ENCODE measurements around the gene TAF15. TPM values are rescaled to one million over a fixed set of nuclear protein-coding genes. Genes with fewer than 3 reads are reported as not detected.

Gene TAF15
- total RNA-seq, 2 donors from 2014 or later: 25.7 to 31.7 TPM

DNA sequence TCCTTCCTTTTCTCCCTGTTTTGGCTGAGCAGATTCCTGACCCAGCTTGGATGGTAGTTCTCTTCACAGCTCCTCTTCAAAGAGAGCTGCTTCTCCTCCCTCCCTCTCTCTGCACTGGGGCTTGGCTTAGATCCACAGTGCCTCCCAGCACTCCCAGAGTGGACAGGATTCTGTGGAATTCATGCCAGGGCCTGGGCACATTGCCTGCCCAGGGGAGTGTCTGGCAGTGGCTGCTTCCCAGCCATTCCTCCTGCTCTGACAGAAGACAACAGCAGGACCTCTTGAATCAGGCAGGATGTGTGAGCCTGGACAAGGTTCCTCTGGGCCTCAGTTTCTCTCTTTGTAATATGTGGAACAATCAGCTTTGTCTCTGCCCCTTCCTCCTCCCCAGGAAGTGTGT lies 9.3 kb upstream of the TAF15 start:
- peaks cover 0 to 42% of the 10 kb centered on the region in 2 donors for H3K4me1 ChIP-seq
- no peaks in the 10 kb centered on the region for H3K36me3 ChIP-seq
- no peak for DNase-seq (ENCODE audit: low spot score)
- H3K9me3 ChIP-seq: no peaks in the 10 kb centered on the region
- TF ChIP-seq, protein P1, sequence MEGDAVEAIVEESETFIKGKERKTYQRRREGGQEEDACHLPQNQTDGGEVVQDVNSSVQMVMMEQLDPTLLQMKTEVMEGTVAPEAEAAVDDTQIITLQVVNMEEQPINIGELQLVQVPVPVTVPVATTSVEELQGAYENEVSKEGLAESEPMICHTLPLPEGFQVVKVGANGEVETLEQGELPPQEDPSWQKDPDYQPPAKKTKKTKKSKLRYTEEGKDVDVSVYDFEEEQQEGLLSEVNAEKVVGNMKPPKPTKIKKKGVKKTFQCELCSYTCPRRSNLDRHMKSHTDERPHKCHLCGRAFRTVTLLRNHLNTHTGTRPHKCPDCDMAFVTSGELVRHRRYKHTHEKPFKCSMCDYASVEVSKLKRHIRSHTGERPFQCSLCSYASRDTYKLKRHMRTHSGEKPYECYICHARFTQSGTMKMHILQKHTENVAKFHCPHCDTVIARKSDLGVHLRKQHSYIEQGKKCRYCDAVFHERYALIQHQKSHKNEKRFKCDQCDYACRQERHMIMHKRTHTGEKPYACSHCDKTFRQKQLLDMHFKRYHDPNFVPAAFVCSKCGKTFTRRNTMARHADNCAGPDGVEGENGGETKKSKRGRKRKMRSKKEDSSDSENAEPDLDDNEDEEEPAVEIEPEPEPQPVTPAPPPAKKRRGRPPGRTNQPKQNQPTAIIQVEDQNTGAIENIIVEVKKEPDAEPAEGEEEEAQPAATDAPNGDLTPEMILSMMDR (IDR thresholded peaks at IDR 0.05): no peak
- H3K27me3 ChIP-seq: no peaks in the 10 kb centered on the region
- H3K27ac ChIP-seq: peak overlapping the region in 1 of 2 donors; percentile 30
- no peak overlapping the region for H3K4me3 ChIP-seq

DNA sequence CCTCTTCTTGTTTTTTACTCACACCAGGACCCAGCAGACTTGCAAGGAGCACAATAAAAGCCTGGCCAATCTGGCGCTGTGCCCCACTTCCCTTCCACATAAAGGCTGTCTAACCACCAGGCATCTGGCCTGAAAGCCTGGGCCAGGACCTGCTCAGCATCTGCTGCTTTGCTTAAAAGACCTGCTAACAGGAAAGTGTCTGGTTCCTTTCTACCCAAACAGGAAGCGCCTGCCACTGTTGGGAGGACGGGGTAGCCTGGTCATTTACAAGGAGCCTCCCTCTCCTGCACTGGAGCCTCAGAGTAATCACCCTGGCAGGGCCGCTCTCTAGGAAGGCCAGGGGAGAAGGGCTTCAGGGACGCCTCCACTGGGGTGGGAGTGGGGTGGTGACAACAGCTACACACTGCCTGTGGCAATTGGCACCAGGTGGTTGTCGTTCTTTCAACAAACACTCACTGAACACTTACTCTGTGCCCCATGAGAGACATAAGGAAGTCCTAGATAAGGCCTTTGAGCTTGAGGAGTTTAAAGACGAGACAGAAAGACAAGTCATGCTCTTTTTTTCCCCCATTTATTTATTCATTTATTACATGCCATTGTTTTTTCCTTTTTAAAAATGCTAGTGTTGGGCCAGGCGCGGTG lies 7.6 kb upstream of the TAF15 start:
- DNase-seq (ENCODE audit: low spot score): peak; percentile 87
- no peak overlapping the region for H3K27ac ChIP-seq
- TF ChIP-seq, protein P1 (IDR thresholded peaks at IDR 0.05): no peak
- H3K4me1 ChIP-seq: peaks cover 0 to 31% of the 10 kb centered on the region in 2 donors
- H3K9me3 ChIP-seq: no peaks in the 10 kb centered on the region
- no peaks in the 10 kb centered on the region for H3K27me3 ChIP-seq
- no peaks in the 10 kb centered on the region for H3K36me3 ChIP-seq
- no peak overlapping the region for H3K4me3 ChIP-seq

DNA sequence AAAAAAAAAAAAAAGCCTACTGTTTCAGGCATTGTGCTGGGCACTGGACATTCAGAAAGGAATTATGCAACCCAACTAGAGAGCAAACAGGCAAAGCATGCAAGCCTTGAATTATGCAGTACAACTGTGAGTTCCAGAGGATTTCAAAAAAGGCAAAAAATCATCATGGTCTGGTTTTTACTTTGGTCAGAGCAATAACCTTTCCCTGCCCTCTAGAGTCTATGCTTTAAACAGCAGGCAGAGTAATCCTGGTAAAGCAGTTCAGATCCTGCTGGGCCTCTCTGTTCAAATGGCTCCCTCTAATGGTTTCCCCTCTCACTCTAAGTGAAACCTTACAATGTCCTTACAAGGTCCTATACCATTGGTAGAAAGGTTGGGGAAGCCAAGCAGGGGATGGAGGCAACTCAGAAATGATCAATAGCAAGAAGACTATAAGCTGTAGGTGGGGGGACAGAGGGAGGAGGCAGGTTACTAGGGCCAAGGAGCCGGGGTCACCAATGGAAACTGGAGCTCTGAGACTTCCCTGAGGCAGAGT lies 4.6 kb upstream of the TAF15 start:
- TF ChIP-seq, protein P1 (IDR thresholded peaks at IDR 0.05): peak; percentile 83 to 91
- Histone ChIP-seq H3K27me3 (no peaks in the 10 kb centered on the region), H3K27ac (no peak overlapping the region), H3K9me3 (no peaks in the 10 kb centered on the region), H3K4me1 (peaks cover 0 to 35% of the 10 kb centered on the region in 2 donors), H3K36me3 (no peaks in the 10 kb centered on the region), H3K4me3 (no peak overlapping the region)
- no peak for DNase-seq (ENCODE audit: low spot score)

DNA sequence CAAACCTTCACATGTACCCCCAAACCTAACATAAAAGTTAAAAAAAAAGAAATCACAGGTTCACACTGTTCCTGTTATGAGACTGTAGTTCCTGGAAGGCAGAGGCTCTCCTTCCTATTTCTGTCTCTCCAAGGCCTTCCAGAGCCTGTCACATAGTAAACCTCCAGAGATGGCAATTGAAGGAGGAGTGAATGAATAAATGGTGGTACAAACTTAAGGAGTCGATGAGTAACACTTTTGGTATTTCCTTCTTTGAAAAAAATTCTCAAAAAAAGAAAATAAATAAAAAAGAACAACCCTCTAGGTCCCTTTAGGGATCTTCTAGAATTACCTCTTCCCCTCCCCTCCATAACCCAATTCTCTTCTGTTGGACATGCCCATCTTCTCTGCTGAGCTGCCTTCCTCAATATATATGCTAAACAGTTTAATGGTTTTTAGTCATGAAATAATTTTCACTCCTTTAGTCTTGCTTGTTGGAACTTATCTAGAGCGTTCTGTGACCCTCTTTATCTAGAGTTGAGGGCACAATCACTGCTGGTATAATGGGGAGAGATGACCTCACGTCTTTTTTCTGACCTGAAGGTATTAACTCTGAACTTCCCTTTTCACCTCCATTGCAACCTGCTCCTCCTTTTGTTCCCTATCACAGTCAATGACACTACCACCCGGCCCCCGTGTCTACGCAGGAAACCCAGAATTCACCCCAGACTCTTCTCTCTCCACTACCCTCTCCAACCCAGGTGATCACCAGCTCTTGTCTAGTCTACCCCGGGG lies 1.7 kb upstream of the TAF15 start:
- Histone ChIP-seq H3K36me3 (no peaks in the 10 kb centered on the region), H3K27ac (no peak overlapping the region), H3K4me1 (peaks cover 0 to 29% of the 10 kb centered on the region in 2 donors), H3K9me3 (no peaks in the 10 kb centered on the region), H3K27me3 (no peaks in the 10 kb centered on the region), H3K4me3 (no peak overlapping the region)
- TF ChIP-seq, protein P1 (IDR thresholded peaks at IDR 0.05): no peak
- no peak for DNase-seq (ENCODE audit: low spot score)

DNA sequence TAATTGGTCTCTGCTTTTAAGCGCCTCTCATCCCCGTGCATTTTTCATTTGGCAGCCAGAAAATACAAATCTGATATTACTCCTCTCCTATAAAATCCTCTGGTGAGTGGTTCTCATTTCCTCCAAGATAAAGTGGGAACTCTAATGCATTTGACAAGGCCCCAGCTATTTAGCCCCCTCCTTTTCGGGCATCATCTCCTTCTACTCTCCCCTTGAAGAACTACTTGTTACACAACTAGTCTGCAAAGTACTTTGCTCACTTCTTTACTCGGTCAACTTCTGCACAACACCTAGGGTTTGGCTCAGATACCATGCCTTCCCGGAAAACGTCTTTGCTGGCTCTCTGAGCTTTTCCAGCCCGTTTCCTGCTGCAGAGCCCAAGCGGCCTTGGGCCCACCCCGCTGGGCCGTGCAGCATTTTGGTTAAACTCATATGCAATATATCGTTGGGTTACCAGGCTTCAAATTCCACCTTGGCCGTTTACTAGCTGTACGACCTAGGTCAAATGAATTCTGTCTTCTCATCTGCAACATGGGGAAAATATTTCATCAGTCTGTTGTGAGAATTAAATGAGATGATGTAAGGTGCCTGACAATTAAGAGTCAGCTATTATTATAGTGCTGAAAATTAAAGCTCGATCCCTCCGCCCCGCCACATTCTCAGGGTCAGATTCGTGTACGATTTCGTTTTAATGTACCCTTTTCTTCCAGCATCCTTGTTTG lies 883 bp upstream of the TAF15 start:
- Histone ChIP-seq H3K9me3 (no peaks in the 10 kb centered on the region), H3K36me3 (no peaks in the 10 kb centered on the region), H3K27me3 (no peaks in the 10 kb centered on the region), H3K27ac (peak overlapping the region; percentile 92 to 99), H3K4me1 (peaks cover 0 to 29% of the 10 kb centered on the region in 2 donors), H3K4me3 (peak overlapping the region; percentile 82 to 92)
- TF ChIP-seq, protein P1 (IDR thresholded peaks at IDR 0.05): no peak
- no peak for DNase-seq (ENCODE audit: low spot score)

Measured in right atrium auricular region (tissue), 2 donors.